Stomach smooth muscle (tissue), 2 donors: ENCODE data around the gene PRSS33.

Experiments used
- H3K27ac ChIP-seq: one replicate; pipeline ENCODE4 v1.7.0; 2013; ENCODE audit warnings: mild to moderate bottlenecking, low read length, inconsistent platforms
- H3K27me3 ChIP-seq, 2 donors: one replicate each; pipeline ENCODE4 v1.7.0; 2013; ENCODE audit warnings: low read length in 2 of 2; ENCODE audit not compliant: insufficient read depth in 2 of 2, control insufficient read depth in 1 of 2
- H3K36me3 ChIP-seq, 2 donors: one replicate each; pipeline ENCODE4 v1.7.0; 2013; ENCODE audit warnings: low read length in 2 of 2; ENCODE audit not compliant: control insufficient read depth in 2 of 2, insufficient read depth in 2 of 2
- H3K4me1 ChIP-seq: one replicate; pipeline ENCODE4 v1.7.0; 2013; ENCODE audit warnings: low read length; ENCODE audit not compliant: control insufficient read depth, insufficient read depth
- H3K4me3 ChIP-seq, 2 donors: one replicate each; pipeline ENCODE4 v1.7.0; 2013; ENCODE audit warnings: low read length in 2 of 2
- H3K9ac ChIP-seq, 2 donors: one replicate each; pipeline ENCODE4 v1.7.0; 2013; ENCODE audit warnings: low read length in 2 of 2, mild to moderate bottlenecking in 1 of 2
- H3K9me3 ChIP-seq, 2 donors: one replicate each; pipeline ENCODE4 v1.7.0; 2013; ENCODE audit warnings: low read length in 2 of 2; ENCODE audit not compliant: control insufficient read depth in 2 of 2
- donor health status: healthy.
- donor health status: Pancreatic carcinoma.

Gene PRSS33

GRCh38 chr16:2811703-2812471, 24.5 kb upstream of the PRSS33 start:
- Histone ChIP-seq H3K4me3 (no peak overlapping the region), H3K27ac (no peak overlapping the region), H3K9ac (no peak overlapping the region), H3K36me3 (no peaks in the 10 kb centered on the region), H3K27me3 (peaks cover 17 to 19% of the 10 kb centered on the region in 2 donors), H3K4me1 (no peaks in the 10 kb centered on the region), H3K9me3 (no peaks in the 10 kb centered on the region)

- H3K4me3 ChIP-seq = no peak overlapping the region
- peaks cover 15 to 19% of the 10 kb centered on the region in 2 donors for H3K27me3 ChIP-seq
- H3K9ac ChIP-seq = no peak overlapping the region
- no peak overlapping the region for H3K27ac ChIP-seq
- no peaks in the 10 kb centered on the region for H3K36me3 ChIP-seq
- no peaks in the 10 kb centered on the region for H3K9me3 ChIP-seq
- no peaks in the 10 kb centered on the region for H3K4me1 ChIP-seq
Observed at GRCh38 chr16:2810651-2811050, 23.3 kb upstream of the PRSS33 start.

GRCh38 chr16:2809149-2809760, 21.9 kb upstream of the PRSS33 start:
- Histone ChIP-seq H3K9ac (no peak overlapping the region), H3K27ac (no peak overlapping the region)

GRCh38 chr16:2808181-2808580, 20.8 kb upstream of the PRSS33 start:
- peaks cover 8 to 17% of the 10 kb centered on the region in 2 donors for H3K9me3 ChIP-seq
- H3K4me3 ChIP-seq = no peak overlapping the region
- peaks cover 11 to 14% of the 10 kb centered on the region in 2 donors for H3K27me3 ChIP-seq
- no peaks in the 10 kb centered on the region for H3K4me1 ChIP-seq
- H3K9ac ChIP-seq = no peak overlapping the region
- no peak overlapping the region for H3K27ac ChIP-seq
- no peaks in the 10 kb centered on the region for H3K36me3 ChIP-seq

More at GRCh38 chr16:2809149-2809760, 21.9 kb upstream of the PRSS33 start:
- H3K9me3 ChIP-seq = peaks cover 2 to 11% of the 10 kb centered on the region in 2 donors
- no peak overlapping the region for H3K4me3 ChIP-seq
- no peaks in the 10 kb centered on the region for H3K4me1 ChIP-seq
- H3K27me3 ChIP-seq = peaks cover 11 to 14% of the 10 kb centered on the region in 2 donors
- no peaks in the 10 kb centered on the region for H3K36me3 ChIP-seq

GRCh38 chr16:2806286-2806685, 18.9 kb upstream of the PRSS33 start:
- Histone ChIP-seq H3K4me3 (no peak overlapping the region), H3K27ac (no peak overlapping the region), H3K4me1 (no peaks in the 10 kb centered on the region), H3K9me3 (peaks cover 8 to 17% of the 10 kb centered on the region in 2 donors), H3K36me3 (no peaks in the 10 kb centered on the region), H3K27me3 (peaks cover 4 to 5% of the 10 kb centered on the region in 2 donors), H3K9ac (no peak overlapping the region)

- no peaks in the 10 kb centered on the region for H3K36me3 ChIP-seq
- H3K9me3 ChIP-seq = peaks cover 8 to 17% of the 10 kb centered on the region in 2 donors
- no peak overlapping the region for H3K9ac ChIP-seq
- H3K4me3 ChIP-seq = no peak overlapping the region
- no peak overlapping the region for H3K27ac ChIP-seq
- peaks cover 0 to 5% of the 10 kb centered on the region in 2 donors for H3K27me3 ChIP-seq
- no peaks in the 10 kb centered on the region for H3K4me1 ChIP-seq
Observed at GRCh38 chr16:2804728-2805127, 17.4 kb upstream of the PRSS33 start.

- Histone ChIP-seq H3K4me3 (no peak overlapping the region), H3K9me3 (peaks cover 8 to 17% of the 10 kb centered on the region in 2 donors), H3K27me3 (peaks cover 7 to 8% of the 10 kb centered on the region in 2 donors), H3K36me3 (no peaks in the 10 kb centered on the region), H3K27ac (no peak overlapping the region), H3K9ac (no peak overlapping the region), H3K4me1 (no peaks in the 10 kb centered on the region)
Observed at GRCh38 chr16:2803545-2804195, 16.3 kb upstream of the PRSS33 start.

- H3K9ac ChIP-seq = no peak overlapping the region
- peaks cover 4 to 17% of the 10 kb centered on the region in 2 donors for H3K27me3 ChIP-seq
- no peak overlapping the region for H3K27ac ChIP-seq
- H3K4me1 ChIP-seq = no peaks in the 10 kb centered on the region
- no peak overlapping the region for H3K4me3 ChIP-seq
- peaks cover 8 to 11% of the 10 kb centered on the region in 2 donors for H3K9me3 ChIP-seq
- no peaks in the 10 kb centered on the region for H3K36me3 ChIP-seq
Observed at GRCh38 chr16:2799859-2800226, 12.5 kb upstream of the PRSS33 start.

GRCh38 chr16:2799205-2799858, 12.0 kb upstream of the PRSS33 start:
- H3K9ac ChIP-seq = no peak overlapping the region
- H3K27ac ChIP-seq = no peak overlapping the region

GRCh38 chr16:2798723-2799204, 11.4 kb upstream of the PRSS33 start:
- peaks cover under 1% of the 10 kb centered on the region in 2 donors for H3K9me3 ChIP-seq
- no peak overlapping the region for H3K9ac ChIP-seq
- H3K27me3 ChIP-seq = peaks cover 8 to 17% of the 10 kb centered on the region in 2 donors
- H3K27ac ChIP-seq = no peak overlapping the region
- H3K4me3 ChIP-seq = no peak overlapping the region
- H3K36me3 ChIP-seq = no peaks in the 10 kb centered on the region
- no peaks in the 10 kb centered on the region for H3K4me1 ChIP-seq

More at GRCh38 chr16:2799205-2799858, 12.0 kb upstream of the PRSS33 start:
- H3K36me3 ChIP-seq = no peaks in the 10 kb centered on the region
- H3K4me3 ChIP-seq = no peak overlapping the region
- peaks cover 8 to 17% of the 10 kb centered on the region in 2 donors for H3K27me3 ChIP-seq
- H3K9me3 ChIP-seq = peaks cover 6% of the 10 kb centered on the region in 2 donors
- H3K4me1 ChIP-seq = no peaks in the 10 kb centered on the region
